Muscle layer of colon (tissue), 2 donors: ENCODE data around the gene POLR1H.

ENCODE experiments used
- H3K27ac ChIP-seq: one replicate; pipeline ENCODE4 v1.7.0; 2013; ENCODE audit warnings: low read depth, mild to moderate bottlenecking, low read length, moderate library complexity
- H3K27me3 ChIP-seq, 2 donors: one replicate each; pipeline ENCODE4 v1.7.0; 2013; ENCODE audit warnings: low read length in 2 of 2, mild to moderate bottlenecking in 2 of 2; ENCODE audit not compliant: insufficient read depth in 2 of 2, control insufficient read depth in 1 of 2
- H3K36me3 ChIP-seq: one replicate; pipeline ENCODE4 v1.7.0; 2013; ENCODE audit warnings: mild to moderate bottlenecking, low read length; ENCODE audit not compliant: insufficient read depth
- H3K4me1 ChIP-seq: one replicate; pipeline ENCODE4 v1.7.0; 2013; ENCODE audit warnings: mild to moderate bottlenecking, low read length; ENCODE audit not compliant: insufficient read depth
- H3K4me3 ChIP-seq, 2 donors: one replicate each; pipeline ENCODE4 v1.7.0; 2013; ENCODE audit warnings: low read length in 2 of 2, low read depth in 1 of 2, mild to moderate bottlenecking in 1 of 2, moderate library complexity in 1 of 2
- H3K9ac ChIP-seq: one replicate; pipeline ENCODE4 v1.7.0; 2013; ENCODE audit warnings: low read length
- H3K9me3 ChIP-seq: one replicate; pipeline ENCODE4 v1.7.0; 2013; ENCODE audit warnings: mild to moderate bottlenecking, low read length
- donor health status: abdominal sarcoma.
- donor health status: Adenocarcinoma of cecum.

POLR1H gene

GRCh38 chr6:30037182-30037788 lies 23.8 kb upstream of the POLR1H start:
- Histone ChIP-seq H3K36me3 (no peaks in the 10 kb centered on the region), H3K4me3 (no peak overlapping the region), H3K27ac (no peak overlapping the region), H3K9me3 (no peaks in the 10 kb centered on the region), H3K27me3 (no peaks in the 10 kb centered on the region), H3K9ac (no peak overlapping the region), H3K4me1 (no peaks in the 10 kb centered on the region)

GRCh38 chr6:30041221-30041620 lies 19.8 kb upstream of the POLR1H start:
- no peak overlapping the region for H3K27ac ChIP-seq
- no peaks in the 10 kb centered on the region for H3K36me3 ChIP-seq
- H3K4me1 ChIP-seq = no peaks in the 10 kb centered on the region
- H3K9ac ChIP-seq = no peak overlapping the region
- no peaks in the 10 kb centered on the region for H3K27me3 ChIP-seq
- no peak overlapping the region for H3K4me3 ChIP-seq
- no peaks in the 10 kb centered on the region for H3K9me3 ChIP-seq

- Histone ChIP-seq H3K36me3 (no peaks in the 10 kb centered on the region), H3K9ac (no peak overlapping the region), H3K27ac (no peak overlapping the region), H3K27me3 (no peaks in the 10 kb centered on the region), H3K4me3 (no peak overlapping the region), H3K9me3 (no peaks in the 10 kb centered on the region), H3K4me1 (no peaks in the 10 kb centered on the region)
These were observed 19.2 kb upstream of the POLR1H start for GRCh38 chr6:30041821-30042220.

DNA sequence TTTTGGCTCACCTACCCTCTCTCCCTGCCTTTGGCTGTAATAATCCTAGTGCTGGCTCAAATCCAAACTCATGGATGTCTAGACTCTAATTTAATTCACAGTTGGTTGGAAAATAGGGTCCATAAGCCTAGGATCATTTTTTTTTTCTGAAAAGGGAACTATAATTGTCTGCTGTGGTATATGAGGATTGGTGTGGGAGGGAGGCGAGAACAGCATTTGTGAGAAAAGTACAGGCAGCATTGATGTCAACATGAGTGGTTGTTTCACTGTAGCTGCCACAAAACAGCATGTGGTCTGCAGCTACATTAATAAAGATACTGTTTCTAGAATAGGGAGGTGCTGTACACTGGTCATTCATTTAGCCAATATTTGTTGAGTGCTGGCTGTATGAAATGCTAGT lies 18.6 kb upstream of the POLR1H start:
- Histone ChIP-seq H3K4me3 (no peak overlapping the region), H3K9ac (no peak overlapping the region), H3K9me3 (no peaks in the 10 kb centered on the region), H3K27ac (no peak overlapping the region), H3K4me1 (no peaks in the 10 kb centered on the region), H3K27me3 (no peaks in the 10 kb centered on the region), H3K36me3 (no peaks in the 10 kb centered on the region)

DNA sequence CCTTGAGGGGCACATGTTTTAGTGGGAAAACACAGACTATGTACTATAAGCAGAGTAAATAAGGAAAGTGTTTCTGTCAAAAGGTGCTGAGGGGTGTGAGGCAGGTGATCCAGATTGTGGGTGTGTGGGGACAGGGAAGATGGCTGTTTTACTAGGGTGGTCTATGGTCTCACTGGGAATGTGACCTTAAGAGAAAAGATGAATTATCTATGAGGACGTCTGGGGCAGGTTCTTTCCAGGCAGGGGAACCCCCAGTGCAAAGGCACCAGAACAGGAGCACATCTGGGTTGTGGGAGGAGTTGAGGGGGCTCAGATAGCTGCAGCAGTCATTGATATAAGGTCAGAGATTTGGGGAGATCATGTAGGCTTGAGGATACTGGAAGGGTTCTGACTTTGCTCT lies 18.2 kb upstream of the POLR1H start:
- Histone ChIP-seq H3K9me3 (no peaks in the 10 kb centered on the region), H3K27ac (no peak overlapping the region), H3K36me3 (no peaks in the 10 kb centered on the region), H3K27me3 (no peaks in the 10 kb centered on the region), H3K4me3 (no peak overlapping the region), H3K9ac (no peak overlapping the region), H3K4me1 (no peaks in the 10 kb centered on the region)

GRCh38 chr6:30043744-30044143 lies 17.3 kb upstream of the POLR1H start:
- H3K4me1 ChIP-seq = no peaks in the 10 kb centered on the region
- H3K9ac ChIP-seq = no peak overlapping the region
- H3K9me3 ChIP-seq = no peaks in the 10 kb centered on the region
- H3K4me3 ChIP-seq = no peak overlapping the region
- H3K36me3 ChIP-seq = no peaks in the 10 kb centered on the region
- H3K27me3 ChIP-seq = no peaks in the 10 kb centered on the region
- H3K27ac ChIP-seq = no peak overlapping the region

DNA sequence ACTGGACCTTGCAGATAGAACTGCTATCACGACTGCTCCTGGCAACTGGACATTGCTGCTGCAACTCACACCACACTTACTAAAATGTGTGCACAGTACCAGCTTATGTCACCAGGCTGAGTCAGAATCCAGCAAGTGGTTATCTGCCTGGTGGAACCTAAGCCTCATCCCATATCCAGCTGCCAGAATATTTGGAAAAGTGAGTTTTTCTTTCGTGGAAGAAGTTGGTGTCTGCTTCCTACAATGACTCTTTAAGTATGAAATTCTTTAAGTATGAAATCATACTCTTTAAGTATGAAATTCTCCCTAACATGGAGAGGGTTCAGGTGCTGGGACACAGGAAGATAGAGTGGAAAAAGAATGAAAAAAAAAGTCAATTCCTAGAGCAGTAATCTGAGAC lies 16.4 kb upstream of the POLR1H start:
- no peak overlapping the region for H3K4me3 ChIP-seq
- H3K36me3 ChIP-seq = no peaks in the 10 kb centered on the region
- no peak overlapping the region for H3K27ac ChIP-seq
- no peak overlapping the region for H3K9ac ChIP-seq
- H3K9me3 ChIP-seq = no peaks in the 10 kb centered on the region
- H3K4me1 ChIP-seq = no peaks in the 10 kb centered on the region
- no peaks in the 10 kb centered on the region for H3K27me3 ChIP-seq

- no peaks in the 10 kb centered on the region for H3K36me3 ChIP-seq
- H3K4me3 ChIP-seq = no peak overlapping the region
- no peak overlapping the region for H3K9ac ChIP-seq
- H3K9me3 ChIP-seq = no peaks in the 10 kb centered on the region
- no peak overlapping the region for H3K27ac ChIP-seq
- H3K27me3 ChIP-seq = no peaks in the 10 kb centered on the region
- no peaks in the 10 kb centered on the region for H3K4me1 ChIP-seq
These were observed 13.8 kb upstream of the POLR1H start for GRCh38 chr6:30047220-30047619.

GRCh38 chr6:30053682-30054081 lies 7.4 kb upstream of the POLR1H start:
- Histone ChIP-seq H3K27me3 (no peaks in the 10 kb centered on the region), H3K9ac (no peak overlapping the region), H3K4me3 (no peak overlapping the region), H3K4me1 (no peaks in the 10 kb centered on the region), H3K9me3 (no peaks in the 10 kb centered on the region), H3K36me3 (peaks cover 6% of the 10 kb centered on the region), H3K27ac (no peak overlapping the region)

DNA sequence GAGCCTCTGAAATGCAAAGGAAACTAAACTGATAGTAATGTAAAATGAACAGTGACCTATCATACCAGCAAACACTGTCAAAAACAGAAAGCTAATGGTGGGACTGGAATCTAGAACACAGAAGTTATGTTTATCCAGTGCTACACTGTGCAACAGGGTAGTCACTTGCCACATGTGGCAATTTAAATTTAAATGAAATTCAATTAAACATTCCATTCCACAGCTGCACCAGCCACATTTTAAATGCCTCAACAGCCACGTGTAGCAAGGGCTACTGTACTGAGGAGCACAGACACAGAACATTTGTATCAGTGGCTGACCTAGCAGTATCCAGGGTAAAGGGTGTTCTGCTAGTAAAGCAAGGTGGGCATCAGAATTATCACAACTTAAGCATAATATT lies 5.6 kb upstream of the POLR1H start:
- Histone ChIP-seq H3K27ac (no peak overlapping the region), H3K9me3 (no peaks in the 10 kb centered on the region), H3K4me1 (peaks cover 9% of the 10 kb centered on the region), H3K4me3 (no peak overlapping the region), H3K27me3 (no peaks in the 10 kb centered on the region), H3K9ac (no peak overlapping the region), H3K36me3 (peaks cover 6% of the 10 kb centered on the region)

DNA sequence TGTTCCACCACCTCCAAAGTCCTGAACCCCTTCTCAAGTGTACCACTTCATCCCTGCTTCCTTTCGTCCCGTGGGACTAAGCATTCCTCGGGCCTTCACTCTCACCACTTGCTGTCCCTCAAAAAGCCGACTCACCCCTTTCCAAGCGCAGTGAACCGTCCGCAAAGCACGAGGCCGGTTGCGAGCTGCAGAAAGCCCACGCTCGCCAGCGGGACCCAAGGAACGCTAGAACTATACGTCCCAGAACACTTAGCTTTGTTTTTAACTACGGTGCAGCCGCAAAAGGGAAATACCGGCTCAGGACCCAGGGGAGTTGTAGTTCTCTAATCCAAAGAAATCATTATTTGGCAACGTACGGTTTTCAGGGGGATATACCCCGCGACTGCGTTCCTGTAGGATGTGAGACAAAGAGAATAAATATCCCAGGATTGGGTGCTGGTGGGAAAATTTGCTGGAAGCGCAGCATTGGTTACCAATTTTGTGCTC lies 416 bp upstream of the POLR1H start:
- Histone ChIP-seq H3K27ac (peak overlapping the region; percentile 91), H3K4me1 (peaks cover 15% of the 10 kb centered on the region), H3K9ac (peak overlapping the region; percentile 98), H3K36me3 (peaks cover 8% of the 10 kb centered on the region), H3K27me3 (no peaks in the 10 kb centered on the region), H3K4me3 (peak overlapping the region; percentile 78 to 100), H3K9me3 (no peaks in the 10 kb centered on the region)

DNA sequence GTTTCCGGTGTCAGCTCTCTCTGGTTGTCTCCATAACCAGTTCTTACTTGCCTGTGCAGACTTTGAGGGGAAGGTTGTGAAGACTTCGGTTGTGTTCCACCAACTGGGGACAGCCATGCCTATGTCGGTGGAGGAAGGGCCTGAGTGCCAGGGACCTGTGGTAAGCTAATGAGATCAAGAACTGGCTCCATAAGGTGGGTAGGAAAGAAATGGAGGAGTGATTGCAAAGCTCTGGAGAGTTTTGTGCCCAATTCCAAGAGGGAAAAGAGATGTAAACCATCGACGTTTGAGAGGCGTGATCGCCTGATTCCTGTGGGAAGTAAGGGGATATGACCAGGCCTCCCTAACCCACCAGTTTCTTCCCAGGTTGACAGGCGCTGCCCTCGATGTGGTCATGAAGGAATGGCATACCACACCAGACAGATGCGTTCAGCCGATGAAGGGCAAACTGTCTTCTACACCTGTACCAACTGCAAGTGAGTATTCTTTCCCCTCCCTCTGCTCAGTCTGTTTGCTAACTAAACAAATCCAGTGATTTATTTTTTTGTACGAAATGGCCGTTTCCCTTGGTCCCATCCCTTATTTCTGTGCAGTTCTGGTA lies 893 bp downstream of the POLR1H start:
- Histone ChIP-seq H3K36me3 (peaks cover 8% of the 10 kb centered on the region), H3K4me3 (peak overlapping the region; percentile 78 to 100), H3K27ac (peak overlapping the region; percentile 93), H3K27me3 (no peaks in the 10 kb centered on the region), H3K4me1 (peaks cover 21% of the 10 kb centered on the region), H3K9ac (peak overlapping the region; percentile 98), H3K9me3 (no peaks in the 10 kb centered on the region)
